Body of pancreas (tissue), 4 donors: ENCODE measurements around the gene MEOX2.

Source experiments
- POLR2A ChIP-seq, 3 donors: fragments of 450-650 bp; IDR thresholded peaks; one replicate each; pipeline ENCODE4 v1.6.1; 2016; ENCODE audit warnings: antibody characterized with exemption in 3 of 3, mild to moderate bottlenecking in 2 of 3
- TF ChIP-seq, protein P1 (sequence below), 7 experiments: fragments of 450-650 bp in 4 of 7; fragments of 200-600 bp in 3 of 7; sonication (generic) in 3 of 7; IDR thresholded peaks; one replicate each; pipeline ENCODE4 v1.5.1; 2016 to 2019; ENCODE audit warnings: antibody characterized with exemption in 7 of 7

DNA sequence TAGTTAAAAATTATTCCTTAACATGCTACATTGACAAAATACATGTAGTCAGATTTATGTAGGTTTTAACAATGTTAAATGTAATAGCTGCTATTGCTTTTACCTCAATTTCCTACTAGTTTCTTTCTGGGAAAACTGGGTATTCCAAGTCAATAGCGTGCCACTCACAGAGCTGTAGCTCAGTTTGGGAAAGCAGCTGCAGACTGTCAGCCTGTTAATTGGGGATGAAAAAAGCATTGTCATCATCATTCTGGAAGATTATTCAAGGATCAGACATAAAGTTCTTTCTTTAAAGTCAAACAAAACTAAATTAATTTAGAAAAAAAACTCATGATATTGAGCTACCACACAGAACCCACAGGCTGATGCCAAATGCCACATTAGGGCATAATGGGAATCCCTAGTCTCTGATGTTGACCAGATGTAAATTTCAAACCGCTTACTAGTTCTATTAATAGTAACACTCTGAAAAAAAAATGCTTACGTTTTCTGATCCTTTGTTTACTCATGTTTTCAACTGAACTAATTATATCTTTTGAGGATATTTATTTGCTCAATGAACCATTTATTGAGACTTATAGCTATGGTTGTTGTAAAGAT, 105.0 kb downstream of the MEOX2 start:
- TF ChIP-seq, protein P1, sequence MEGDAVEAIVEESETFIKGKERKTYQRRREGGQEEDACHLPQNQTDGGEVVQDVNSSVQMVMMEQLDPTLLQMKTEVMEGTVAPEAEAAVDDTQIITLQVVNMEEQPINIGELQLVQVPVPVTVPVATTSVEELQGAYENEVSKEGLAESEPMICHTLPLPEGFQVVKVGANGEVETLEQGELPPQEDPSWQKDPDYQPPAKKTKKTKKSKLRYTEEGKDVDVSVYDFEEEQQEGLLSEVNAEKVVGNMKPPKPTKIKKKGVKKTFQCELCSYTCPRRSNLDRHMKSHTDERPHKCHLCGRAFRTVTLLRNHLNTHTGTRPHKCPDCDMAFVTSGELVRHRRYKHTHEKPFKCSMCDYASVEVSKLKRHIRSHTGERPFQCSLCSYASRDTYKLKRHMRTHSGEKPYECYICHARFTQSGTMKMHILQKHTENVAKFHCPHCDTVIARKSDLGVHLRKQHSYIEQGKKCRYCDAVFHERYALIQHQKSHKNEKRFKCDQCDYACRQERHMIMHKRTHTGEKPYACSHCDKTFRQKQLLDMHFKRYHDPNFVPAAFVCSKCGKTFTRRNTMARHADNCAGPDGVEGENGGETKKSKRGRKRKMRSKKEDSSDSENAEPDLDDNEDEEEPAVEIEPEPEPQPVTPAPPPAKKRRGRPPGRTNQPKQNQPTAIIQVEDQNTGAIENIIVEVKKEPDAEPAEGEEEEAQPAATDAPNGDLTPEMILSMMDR (IDR thresholded peaks at IDR 0.05) = no peak
- TF ChIP-seq POLR2A (IDR thresholded peaks at IDR 0.05) = no peak
